ENCODE data around the gene NUCB1.

GRCh38 chr19:48945817-48946216, 45.7 kb downstream of the NUCB1 start:
- TF ChIP-seq CTCF (IDR thresholded peaks at IDR 0.05; ENCODE audit: insufficient read depth, low read depth, low read length) (no peak), EZH2 (IDR thresholded peaks at IDR 0.05; ENCODE audit: insufficient read depth, low read length) (no peak)
